Pancreas (tissue), 10 donors: ENCODE measurements around the gene AOPEP. TPM values are rescaled to one million over a fixed set of nuclear protein-coding genes. Genes with fewer than 3 reads are reported as not detected.

Source experiments
- ATAC-seq, 4 donors: fragments of 200-7000 bp; cut with Tn5 transposase; one replicate each; pipeline versions ENCODE4 v1.8.0 to v1.9.1; 2020; ENCODE audit warnings: mild to moderate bottlenecking in 4 of 4, moderate library complexity in 4 of 4
- DNase-seq, 6 donors: peaks; one replicate each; pipeline ENCODE4 v3.0.0-alpha.2; 2020
- FAIRE-seq: peaks from 2 replicates; lab custom pipeline; 2012; peaks lifted over from hg19 to GRCh38; lab: Jason Lieb, UNC
- H3K27ac ChIP-seq, 4 donors: fragments of 200-600 bp; sonication (generic); 1 replicate in 3 of 4; 2 replicates in 1 of 4; pipeline versions ENCODE4 v1.5.0 to v1.8.0; 2020
- H3K27me3 ChIP-seq, 4 donors: fragments of 200-600 bp; one replicate each; pipeline ENCODE4 v1.8.0; 2021
- H3K36me3 ChIP-seq, 3 donors: fragments of 200-600 bp; sonication (generic) in 1 of 3; one replicate each; pipeline versions ENCODE4 v1.5.0 to v1.8.0; 2020 to 2021
- H3K4me1 ChIP-seq, 3 donors: fragments of 200-600 bp; one replicate each; pipeline ENCODE4 v1.8.0; 2021
- H3K4me3 ChIP-seq, 4 donors: fragments of 200-600 bp; sonication (generic) in 2 of 4; one replicate each; pipeline versions ENCODE4 v1.5.0 to v1.8.0; 2020 to 2021
- H3K9me3 ChIP-seq, 4 donors: fragments of 200-600 bp; one replicate each; pipeline ENCODE4 v1.8.0; 2021
- CTCF ChIP-seq, 4 donors: fragments of 200-600 bp; sonication (generic) in 3 of 4; IDR thresholded peaks; one replicate each; pipeline versions ENCODE4 v1.5.0 to v1.8.0; 2021; ENCODE audit warnings: antibody characterized with exemption in 4 of 4
- WGBS, 2 donors: extraction: QIAGEN DNeasy Blood & Tissue Kit; methylation state at CpG; one replicate each; pipeline ENCODE4 v1.1.7; 2013; 5-methylcytosine and 5-hydroxymethylcytosine counted together
- intact Hi-C, 3 donors: fragments of 100-400 bp; cut with DNase I; formaldehyde crosslinking; loops; one replicate each; pipeline versions ENCODE4 v1.11.1 to v1.14.2; 2022
- polyA plus RNA-seq, 2 donors: library from polyadenylated mRNA; stranded (reverse); fragments of 200-250 nt; gene quantifications; one replicate each; pipeline ENCODE4 v1.2.3, GENCODE V29; 2013
- total RNA-seq, 6 donors: library from RNA; stranded (reverse); fragmentation: NEBNext Ultra II Directional in 4 of 6; extraction: Animal tissue kit (Norgen Biotek cat#: 25700) in 4 of 6; gene quantifications; one replicate each; pipeline versions ENCODE4 v1.2.1 to v1.2.4, GENCODE V29; 2021 to 2023
- donor health status: healthy with polysubstance abuse.
- donor health status: DM: no; HTN: no; CAD: no; lungs with moderate emphysema.
- donor health status: DM: no; HTN: no; CAD: no.
- donor health status: control.
- donor health status: control.
- donor health status: Bipolar disorder and iron deficiency.
- donor health status: DM: yes; HTN: yes; CAD: no.
- donor health status: DM: no; HTN: no; CAD: no.
- donor health status: DM: no; HTN: no; CAD: no.
- donor health status: DM: yes; HTN: yes; CAD: no.

The AOPEP gene
- total and polyA plus RNA-seq, 8 donors, result 50.5 to 140 (median 76.7) TPM

DNA sequence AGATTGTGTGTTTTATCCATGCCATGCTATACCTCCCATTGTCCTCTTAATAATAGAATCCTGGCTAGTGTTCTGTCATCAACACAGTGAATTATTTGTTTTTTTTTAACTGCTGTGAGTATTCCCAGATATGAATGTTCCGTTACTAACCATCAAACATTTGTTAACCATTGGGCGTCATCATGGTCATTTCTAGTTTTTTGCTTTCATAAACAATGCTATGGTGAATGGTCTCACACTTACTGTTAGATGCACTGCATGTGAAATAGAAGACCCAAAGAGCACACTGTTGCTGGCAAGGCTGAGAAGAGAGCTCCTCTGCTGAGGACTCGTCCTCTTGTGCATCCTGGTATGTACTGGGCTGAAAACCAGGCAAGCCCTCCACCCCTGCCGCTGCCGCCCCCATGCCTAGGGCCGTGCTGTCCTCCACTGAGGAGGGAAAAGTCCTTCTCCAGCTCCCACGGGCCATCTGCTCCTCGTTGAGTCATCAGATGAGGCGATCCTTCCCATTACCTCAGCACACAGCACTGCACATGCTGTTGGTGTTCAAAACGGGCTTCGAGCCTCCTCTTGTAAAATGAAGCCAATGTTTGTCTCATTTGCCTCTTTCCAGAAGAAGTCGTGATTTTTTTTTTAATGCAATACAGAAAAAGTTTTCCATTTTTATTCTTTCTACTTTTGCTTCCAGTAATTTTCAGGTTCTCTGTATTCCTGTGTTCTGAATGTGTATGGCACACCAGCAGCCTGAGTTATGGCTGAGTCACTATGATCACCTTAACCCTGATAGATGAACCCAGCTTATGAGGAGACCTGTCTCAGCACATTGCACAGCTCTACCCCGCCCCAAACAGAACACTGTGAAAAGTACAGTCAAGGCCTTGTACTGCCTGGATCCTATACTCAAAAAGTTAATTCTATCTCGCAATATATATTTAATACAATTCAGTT, 219.0 kb downstream of the AOPEP start:
- FAIRE-seq (no peak), DNase-seq (no peak), ATAC-seq (peak in 3 of 4 donors; percentile 42 to 55 (median 44))
- no peak for TF ChIP-seq CTCF (IDR thresholded peaks at IDR 0.05)
- Histone ChIP-seq H3K4me1 (peaks cover 7 to 26% (median 17%) of the 10 kb centered on the region in 3 donors), H3K4me3 (no peak overlapping the region), H3K27ac (peak overlapping the region in 2 of 4 donors; percentile 36 to 37), H3K36me3 (no peaks in the 10 kb centered on the region), H3K9me3 (no peaks in the 10 kb centered on the region), H3K27me3 (no peaks in the 10 kb centered on the region)
- intact Hi-C loops, result no loop called here
- 83 to 86% methylated on average over 14 of the region's 14 CpGs for WGBS, 2 donors

- peak overlapping the region in 2 of 4 donors; percentile 36 to 37 for H3K27ac ChIP-seq
- no peaks in the 10 kb centered on the region for H3K27me3 ChIP-seq
- ATAC-seq (peak in 1 of 4 donors; percentile 26), FAIRE-seq (no peak), DNase-seq (no peak)
- no peak overlapping the region for H3K4me3 ChIP-seq
- intact Hi-C loops, result no loop called here
- H3K36me3 ChIP-seq, result no peaks in the 10 kb centered on the region
- no peaks in the 10 kb centered on the region for H3K9me3 ChIP-seq
- TF ChIP-seq CTCF (IDR thresholded peaks at IDR 0.05), result no peak
- H3K4me1 ChIP-seq, result peaks cover 10 to 26% (median 16%) of the 10 kb centered on the region in 3 donors
- WGBS, 2 donors, result 84 to 90% methylated on average over 3 of the region's 3 CpGs
Measured at GRCh38 chr9:94946256-94946655, 219.8 kb downstream of the AOPEP start.

- no peak for TF ChIP-seq CTCF (IDR thresholded peaks at IDR 0.05)
- intact Hi-C loops, result no loop called here
- H3K27ac ChIP-seq, result peak overlapping the region in 2 of 4 donors; percentile 5 to 78
- 91 to 98% methylated on average over 5 of the region's 5 CpGs for WGBS, 2 donors
- ATAC-seq (no peak), DNase-seq (no peak), FAIRE-seq (no peak)
- no peaks in the 10 kb centered on the region for H3K27me3 ChIP-seq
- no peaks in the 10 kb centered on the region for H3K36me3 ChIP-seq
- peaks cover 21 to 42% (median 30%) of the 10 kb centered on the region in 3 donors for H3K4me1 ChIP-seq
- no peak overlapping the region for H3K4me3 ChIP-seq
- no peaks in the 10 kb centered on the region for H3K9me3 ChIP-seq
Measured at GRCh38 chr9:94948567-94949235, 222.2 kb downstream of the AOPEP start.

GRCh38 chr9:94949370-94949769, 222.9 kb downstream of the AOPEP start:
- intact Hi-C loops, result no loop called here
- Histone ChIP-seq H3K4me3 (no peak overlapping the region), H3K4me1 (peaks cover 21 to 42% (median 30%) of the 10 kb centered on the region in 3 donors), H3K27ac (peak overlapping the region in 2 of 4 donors; percentile 5 to 78), H3K36me3 (no peaks in the 10 kb centered on the region), H3K27me3 (no peaks in the 10 kb centered on the region), H3K9me3 (no peaks in the 10 kb centered on the region)
- FAIRE-seq (no peak), ATAC-seq (no peak), DNase-seq (no peak)
- 67 to 70% methylated on average over 5 of the region's 5 CpGs for WGBS, 2 donors
- no peak for TF ChIP-seq CTCF (IDR thresholded peaks at IDR 0.05)
